ENCODE data around the gene CNN2. TPM values are rescaled to one million over a fixed set of nuclear protein-coding genes. Genes with fewer than 3 reads are reported as not detected.

Gene CNN2
- total and polyA plus RNA-seq, 2 of the 13 experiments (the other 11 are each of a cell fraction or from before 2014, with no cell fraction given): 63.6 to 70.0 TPM

- TF ChIP-seq ZNF512B (CRISPR knock-in tag; IDR thresholded peaks at IDR 0.05; ENCODE audit: borderline replicate concordance) (no peak), TBL1XR1 (IDR thresholded peaks at IDR 0.05; ENCODE audit: borderline replicate concordance, low read length, partially characterized antibody) (no peak), ETS1 (CRISPR knock-in tag; IDR thresholded peaks at IDR 0.05) (no peak), ZNF841 (CRISPR knock-in tag; IDR thresholded peaks at IDR 0.05; ENCODE audit: borderline replicate concordance) (no peak), ZNF672 (CRISPR knock-in tag; IDR thresholded peaks at IDR 0.05) (no peak), RFX5 (IDR thresholded peaks at IDR 0.05; ENCODE audit: low read depth, low read length) (no peak), ZNF790 (CRISPR knock-in tag; IDR thresholded peaks at IDR 0.05; ENCODE audit: borderline replicate concordance) (0 out of 2 replicates have a peak, but pooled peaks have one; percentile 62), HNRNPUL1 (IDR thresholded peaks at IDR 0.05; ENCODE audit: low read depth, low read length) (no peak), MLX (CRISPR knock-in tag; IDR thresholded peaks at IDR 0.05) (peak; percentile 45; the same call in 1 of the 2 replicates), THAP7 (CRISPR knock-in tag; IDR thresholded peaks at IDR 0.05) (peak; percentile 59; the same call in 1 of the 2 replicates), ZNF251 (CRISPR knock-in tag; IDR thresholded peaks at IDR 0.05) (no peak), PLRG1 (conservative IDR thresholded peaks at IDR 0.05) (no peak), ATF6 (CRISPR knock-in tag; conservative IDR thresholded peaks at IDR 0.05) (no peak), KDM1A (CRISPR knock-in tag; IDR thresholded peaks at IDR 0.05) (no peak), FOSL2 (CRISPR knock-in tag; IDR thresholded peaks at IDR 0.05) (peak; percentile 43; the same call in 1 of the 2 replicates), ZNF609 (CRISPR knock-in tag; IDR thresholded peaks at IDR 0.05; ENCODE audit: borderline replicate concordance) (peak; percentile 46)
These were observed 42.0 kb upstream of the CNN2 start, which contains the start of gene WDR18 (continued) for GRCh38 chr19:984165-984967.

All from HepG2 (cell line).